OCI-M1 (cell line): Measurements from ENCODE around the gene CDC42BPB.
"Not testable (repeated sequence)": the region's sequence is repeated elsewhere in the genome, so short reads cannot be mapped to it uniquely, and the experiment has no call there.

Experiments used
- DNase-seq: peaks from one replicate; lab custom pipeline; 2025; lab: John Stamatoyannopoulos, UW

The CDC42BPB gene

GRCh38 chr14:102927346-102927877 is 129.9 kb downstream of the CDC42BPB start:
- no peak for DNase-seq

- not testable (repeated sequence) for DNase-seq
Measured at GRCh38 chr14:102926840-102927239, 130.5 kb downstream of the CDC42BPB start.

DNA sequence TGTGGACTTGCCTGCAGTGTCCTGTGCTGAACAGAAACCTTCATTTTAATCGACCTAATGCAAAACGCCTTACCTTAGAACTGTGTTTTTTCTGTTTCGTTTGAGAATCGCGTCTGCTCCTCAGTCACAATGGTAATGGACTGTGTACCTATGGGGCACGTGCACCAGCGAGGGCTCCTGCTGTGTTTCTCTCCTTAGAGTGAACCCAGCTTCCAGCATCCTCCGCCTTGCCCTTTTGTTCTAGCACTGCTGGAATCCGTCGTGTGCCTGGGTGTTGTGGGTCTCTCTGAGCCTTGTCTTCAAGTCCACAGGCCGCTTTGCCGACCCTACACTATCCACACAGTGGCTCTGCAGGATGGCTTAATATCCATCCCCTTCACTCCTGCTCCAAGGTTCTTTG is 131.2 kb downstream of the CDC42BPB start:
- DNase-seq = no peak

GRCh38 chr14:102925646-102926045 is 131.7 kb downstream of the CDC42BPB start:
- no peak for DNase-seq

GRCh38 chr14:102924632-102925588 is 132.4 kb downstream of the CDC42BPB start:
- DNase-seq = peak; percentile 28

- no peak for DNase-seq
Measured at GRCh38 chr14:102923925-102924486, 133.3 kb downstream of the CDC42BPB start.

- DNase-seq = no peak
Measured at GRCh38 chr14:102923201-102923924, 134.0 kb downstream of the CDC42BPB start.

DNA sequence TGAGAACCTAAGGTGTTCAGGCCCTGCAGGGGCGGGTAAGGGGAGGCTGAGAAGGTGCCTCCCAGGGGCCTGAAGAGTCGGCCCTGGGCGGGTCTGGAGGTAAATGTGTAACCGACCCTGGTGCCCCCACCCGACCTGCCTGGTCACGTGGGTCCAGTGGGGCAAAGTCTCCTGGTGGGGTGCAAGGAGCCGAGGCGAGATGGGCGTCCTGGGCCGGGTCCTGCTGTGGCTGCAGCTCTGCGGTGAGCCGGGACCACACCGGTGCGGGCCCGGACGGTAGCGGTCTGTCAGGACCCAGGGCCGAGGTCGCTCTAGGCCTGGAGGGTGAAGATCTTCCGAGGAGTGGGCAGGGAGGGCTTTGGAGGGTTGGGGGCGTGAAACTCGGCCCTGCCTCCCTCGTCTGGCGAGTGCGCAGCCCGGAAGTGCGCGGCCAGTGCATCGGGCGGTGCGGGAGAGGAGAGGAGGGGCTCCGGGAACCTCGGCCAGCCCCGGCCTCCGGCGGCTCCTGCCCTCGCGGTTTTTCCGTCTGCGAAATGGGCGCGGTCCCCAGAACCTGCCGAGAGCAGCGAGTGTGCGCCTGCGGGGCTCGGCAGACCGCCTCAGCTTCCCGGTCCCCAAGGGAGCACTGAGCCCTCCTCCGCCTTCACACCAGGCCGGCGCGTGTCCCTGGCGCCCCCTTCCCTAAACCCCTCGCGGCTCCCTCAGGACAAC is 134.7 kb downstream of the CDC42BPB start, which contains the start of gene AMN:
Gene AMN (plus strand): TSS at position 174 of the 711 bp plus-strand sequence. CDS start 26 bp downstream, at position 200.
- DNase-seq = no peak

DNA sequence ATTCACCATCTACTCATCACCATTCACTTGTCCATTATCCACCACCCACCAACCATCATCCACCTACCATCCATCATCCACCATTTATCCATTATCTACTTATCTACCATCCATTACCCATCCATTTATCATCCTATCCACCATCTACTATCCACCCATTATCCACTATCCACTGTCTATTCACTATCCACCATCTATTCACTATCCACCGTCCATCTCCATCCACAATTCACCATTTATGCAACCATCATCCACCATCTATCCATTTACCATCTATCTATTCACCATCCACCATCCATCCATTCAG is 136.4 kb downstream of the CDC42BPB start:
- no peak for DNase-seq

DNA sequence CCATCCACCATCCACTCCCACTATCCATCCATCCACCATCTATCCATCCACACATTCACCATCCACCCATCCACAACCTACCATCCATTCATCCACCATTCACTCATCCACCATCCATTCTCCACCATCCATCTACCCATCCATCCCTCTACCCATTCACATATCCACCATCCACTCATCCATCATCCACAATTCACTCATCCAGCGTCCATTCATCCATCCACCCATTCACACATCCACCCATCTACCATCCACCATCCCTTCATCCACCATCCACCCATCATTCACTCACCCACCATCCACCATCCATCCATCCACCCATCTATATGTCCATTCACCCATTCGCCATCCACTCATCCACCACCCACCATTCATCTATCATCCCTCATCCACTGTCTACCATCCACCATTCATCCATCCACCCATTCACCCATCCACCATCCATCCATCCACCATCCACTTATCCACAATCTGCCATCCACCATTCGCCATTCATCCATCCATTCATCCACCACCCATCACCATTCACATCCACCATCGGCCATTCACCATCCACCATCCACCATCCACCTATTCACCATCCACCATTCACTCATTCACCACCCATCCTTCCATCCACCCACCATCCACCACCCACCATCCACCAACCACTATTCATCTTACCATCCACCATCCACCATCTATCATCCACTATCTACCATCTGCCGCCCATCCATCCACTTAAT is 136.9 kb downstream of the CDC42BPB start:
- DNase-seq = no peak

DNA sequence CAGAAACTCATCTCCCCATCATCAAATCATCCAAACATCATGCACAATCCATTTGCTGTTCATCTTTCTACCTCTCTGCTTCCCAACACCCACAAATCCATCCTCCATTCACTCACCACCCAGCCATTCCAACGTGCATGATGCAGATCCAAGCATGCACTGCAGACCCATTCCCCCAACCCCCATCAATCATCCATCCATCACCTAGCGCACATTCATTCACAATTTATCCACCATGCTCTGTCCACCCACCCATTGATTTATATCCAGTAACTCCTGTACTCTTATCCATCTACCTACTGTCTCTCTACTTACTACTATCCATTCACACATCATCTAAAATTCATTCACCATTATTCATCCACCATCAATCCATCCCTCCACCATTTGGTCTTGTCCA is 138.9 kb downstream of the CDC42BPB start:
- no peak for DNase-seq

- peak; percentile 48 for DNase-seq
Measured at GRCh38 chr14:102917469-102918211, 139.7 kb downstream of the CDC42BPB start.

DNA sequence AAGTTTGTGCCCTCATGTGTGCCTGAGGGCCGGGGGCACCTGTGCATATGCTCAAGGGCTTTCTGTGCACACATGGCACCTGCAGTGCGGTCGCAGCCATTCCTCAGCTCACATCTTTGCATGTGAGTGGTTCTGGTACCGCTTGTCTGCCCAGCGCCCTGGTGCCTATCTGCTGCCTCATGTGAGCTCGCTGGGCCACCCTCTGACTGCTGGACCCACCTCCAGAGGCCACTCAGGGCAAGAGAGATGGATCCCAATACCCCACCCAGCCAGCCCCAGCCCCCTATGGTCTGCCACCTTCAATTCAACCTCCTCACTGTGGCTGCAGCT is 140.3 kb downstream of the CDC42BPB start:
- DNase-seq = no peak

DNA sequence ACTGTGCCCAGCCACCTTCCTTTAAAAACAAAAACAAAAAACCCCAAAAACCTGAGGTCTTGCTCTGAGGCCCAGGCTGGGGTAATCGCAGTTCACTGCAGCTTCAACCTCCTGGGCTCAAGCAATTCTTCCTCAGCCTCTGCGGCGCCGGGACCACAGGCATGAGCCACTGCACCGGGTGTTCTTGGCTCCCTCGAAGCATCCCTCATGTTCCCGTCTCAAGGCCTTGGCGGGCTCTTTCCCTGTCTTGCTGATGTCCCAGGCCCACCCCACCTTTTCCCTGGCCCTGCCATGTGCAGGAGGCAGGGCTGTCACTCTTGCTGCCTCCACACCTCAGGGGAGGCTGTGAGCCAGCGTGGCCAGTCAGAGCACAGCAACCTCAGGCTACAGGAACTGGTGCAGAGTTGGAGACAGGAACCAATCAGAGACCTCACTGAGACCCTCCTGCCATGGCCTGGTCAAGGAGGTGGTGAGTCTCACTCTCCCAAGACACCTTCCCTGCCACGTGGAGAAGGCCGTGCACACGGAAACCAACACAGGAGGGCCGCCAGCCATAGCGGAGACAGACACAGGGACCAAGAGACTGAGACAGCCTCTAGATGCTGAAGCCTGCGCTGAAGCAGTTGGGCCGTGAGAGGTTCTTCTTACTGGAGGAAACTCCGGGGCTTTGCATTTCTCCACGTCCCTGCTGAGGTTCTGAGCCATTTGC is 140.8 kb downstream of the CDC42BPB start:
- no peak for DNase-seq

- no peak for DNase-seq
Measured at GRCh38 chr14:102915292-102916110, 141.8 kb downstream of the CDC42BPB start.

DNA sequence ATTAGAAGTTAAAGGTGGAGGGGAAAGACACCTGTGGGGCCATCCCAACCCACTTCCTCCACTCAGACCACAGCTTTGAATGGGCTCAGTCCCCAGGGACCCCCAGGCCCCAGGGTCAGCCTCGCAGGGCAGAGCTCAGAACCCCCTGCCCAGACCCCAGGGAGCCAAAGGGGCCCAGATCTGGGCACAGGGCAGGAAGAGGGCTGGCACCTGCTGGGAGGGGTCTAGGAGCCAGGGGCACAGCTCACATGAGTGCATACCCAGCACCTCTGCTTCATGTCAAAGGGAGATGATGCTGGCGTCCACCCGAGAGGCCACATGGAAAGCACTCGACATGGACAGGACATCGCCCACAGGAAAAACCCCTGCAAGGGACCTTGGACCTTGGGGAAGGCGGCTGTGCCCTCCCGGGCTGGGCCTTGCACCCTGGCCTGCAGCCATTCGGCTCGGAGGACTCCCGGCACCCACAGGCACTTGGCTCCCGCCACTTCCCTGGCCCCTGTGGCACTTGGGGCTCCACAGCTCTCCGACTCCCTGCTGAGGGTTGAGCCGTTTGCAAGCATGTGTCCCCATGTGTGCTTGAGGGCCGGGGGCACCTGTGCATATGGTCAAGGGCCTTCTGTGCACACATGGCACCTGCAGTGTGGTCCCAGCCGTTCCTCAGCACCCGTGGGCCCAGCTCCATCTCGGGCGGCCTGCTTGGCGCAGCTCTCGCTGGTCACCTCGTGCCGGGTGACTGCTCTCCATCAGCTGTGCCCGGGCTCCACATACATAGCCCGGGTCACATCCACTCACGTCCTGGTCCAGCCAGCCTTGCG is 142.7 kb downstream of the CDC42BPB start:
- DNase-seq = no peak

DNA sequence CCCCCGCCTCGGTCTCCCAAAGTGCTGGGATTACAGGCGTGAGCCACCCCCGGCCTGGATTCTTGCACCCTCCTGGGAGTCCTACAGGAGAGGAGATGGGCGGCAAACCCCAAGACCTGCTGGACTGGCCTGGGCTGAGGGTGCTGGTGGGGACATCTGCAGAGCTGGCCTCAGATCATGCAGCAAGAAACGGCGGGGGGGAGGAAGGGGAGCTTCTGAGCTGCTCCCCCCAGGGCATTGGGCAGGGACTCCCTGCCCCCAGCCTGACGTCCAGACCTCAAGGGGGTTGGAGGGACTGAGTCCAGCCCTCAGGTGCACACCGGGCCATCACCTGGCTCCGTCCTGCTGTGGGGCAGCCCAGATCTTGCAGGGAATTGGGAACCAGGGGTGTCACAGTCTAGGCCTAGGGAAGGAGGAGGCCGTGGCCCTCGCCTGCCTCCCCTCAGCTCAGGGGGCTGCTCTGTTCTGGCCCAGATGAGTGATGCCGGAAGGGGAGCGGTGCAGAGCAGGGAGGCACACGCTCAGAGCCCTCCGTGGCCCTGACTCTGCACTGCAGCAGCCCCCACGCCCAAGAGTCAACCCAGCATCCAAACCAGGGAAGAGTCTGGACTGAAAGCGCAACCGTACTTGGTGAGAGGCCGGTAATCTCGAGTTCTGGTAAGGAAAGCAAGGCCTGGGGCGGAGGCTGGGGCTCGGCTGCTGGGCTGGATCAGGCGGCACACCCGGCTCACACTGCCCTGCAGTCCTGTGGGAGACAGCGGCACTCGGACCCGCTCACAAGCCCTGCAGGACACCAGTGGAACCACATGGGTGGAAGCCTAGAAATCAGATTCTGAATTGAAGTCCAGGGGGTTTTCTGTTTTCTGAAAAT is 143.8 kb downstream of the CDC42BPB start:
- DNase-seq = no peak
